Heart left ventricle (tissue), 13 donors: Measurements from ENCODE around the gene SOBP.

Source experiments
- POLR2A ChIP-seq, 2 donors: fragments of 450-650 bp; IDR thresholded peaks; one replicate each; pipeline ENCODE4 v1.6.1; 2017; ENCODE audit warnings: antibody characterized with exemption in 2 of 2, mild to moderate bottlenecking in 2 of 2, moderate library complexity in 2 of 2
- TF ChIP-seq, protein P1 (sequence below), 12 donors: fragments of 200-600 bp; sonication (generic) in 4 of 12; IDR thresholded peaks; one replicate each; pipeline versions ENCODE4 v1.5.0 to v1.8.0; 2018 to 2022; ENCODE audit warnings: antibody characterized with exemption in 12 of 12, mild to moderate bottlenecking in 5 of 12
- donor health status: ischemic (EF 13 %, LVEDD 7.1; RV severe dilation, severe dysfunction).
- donor health status: DM: no; HTN: yes; CAD: no.
- donor health status: DM: no; HTN: no; CAD: no.
- donor health status: ischemic (EF 25% LVEDD 6.9; RV normal size, moderate dysfunction).
- donor health status: ischemic (EF 25% LVEDD 5.7; RV mildly dilated, moderate dysfunction).
- donor health status: ischemic (EF 35%, LVEDD 5.7; RV mildly dilated, moderate dysfunction).
- donor health status: nonischemic (EF 11% LVEDD 7.7; RV severe dilation, severe dysfunction).
- donor health status: DM: yes; HTN: yes; CAD: no.
- donor health status: PGD.
- donor health status: ischemic (EF 29% LVEDD 5.4; RV normal size, mild dysfunction).
- donor health status: nonischemic (EF 23%, LVEDD 6.1; RV moderate dilation, normal function).

DNA sequence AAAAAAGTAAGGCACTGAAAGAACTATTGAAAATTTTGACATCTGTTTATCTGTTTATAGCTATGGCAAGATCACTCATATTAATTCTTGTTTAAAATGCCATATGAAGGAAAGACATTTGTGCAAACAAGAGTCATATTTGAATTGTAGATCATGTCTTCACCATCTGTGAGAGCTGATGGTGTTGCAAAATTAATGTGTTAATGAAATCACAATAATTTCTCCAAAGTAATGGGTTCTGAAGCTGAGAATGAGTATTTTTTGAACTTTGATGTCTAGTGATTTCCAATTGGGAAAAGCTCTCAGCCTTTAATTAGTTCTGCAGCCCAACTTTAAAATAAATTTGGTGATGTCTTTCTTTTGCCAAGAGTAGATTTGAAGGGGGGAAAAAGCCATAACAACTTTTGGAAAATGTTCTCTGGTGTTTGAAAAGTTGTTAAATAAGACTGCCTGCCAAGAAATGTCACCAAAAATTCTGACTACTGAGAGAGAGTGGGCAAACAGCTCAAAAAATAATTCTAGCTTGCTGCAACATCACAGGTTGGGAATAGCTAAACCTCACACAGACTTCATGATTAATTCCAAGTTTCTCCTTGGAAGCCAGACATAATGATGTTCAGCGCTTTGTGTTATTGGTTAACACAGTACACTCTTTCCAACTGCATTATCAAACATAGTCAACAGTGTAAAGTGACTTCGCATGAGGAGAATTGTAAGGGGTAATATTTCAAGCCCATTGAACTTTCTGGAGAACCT lies 142.6 kb downstream of the SOBP start:
- TF ChIP-seq, protein P1, sequence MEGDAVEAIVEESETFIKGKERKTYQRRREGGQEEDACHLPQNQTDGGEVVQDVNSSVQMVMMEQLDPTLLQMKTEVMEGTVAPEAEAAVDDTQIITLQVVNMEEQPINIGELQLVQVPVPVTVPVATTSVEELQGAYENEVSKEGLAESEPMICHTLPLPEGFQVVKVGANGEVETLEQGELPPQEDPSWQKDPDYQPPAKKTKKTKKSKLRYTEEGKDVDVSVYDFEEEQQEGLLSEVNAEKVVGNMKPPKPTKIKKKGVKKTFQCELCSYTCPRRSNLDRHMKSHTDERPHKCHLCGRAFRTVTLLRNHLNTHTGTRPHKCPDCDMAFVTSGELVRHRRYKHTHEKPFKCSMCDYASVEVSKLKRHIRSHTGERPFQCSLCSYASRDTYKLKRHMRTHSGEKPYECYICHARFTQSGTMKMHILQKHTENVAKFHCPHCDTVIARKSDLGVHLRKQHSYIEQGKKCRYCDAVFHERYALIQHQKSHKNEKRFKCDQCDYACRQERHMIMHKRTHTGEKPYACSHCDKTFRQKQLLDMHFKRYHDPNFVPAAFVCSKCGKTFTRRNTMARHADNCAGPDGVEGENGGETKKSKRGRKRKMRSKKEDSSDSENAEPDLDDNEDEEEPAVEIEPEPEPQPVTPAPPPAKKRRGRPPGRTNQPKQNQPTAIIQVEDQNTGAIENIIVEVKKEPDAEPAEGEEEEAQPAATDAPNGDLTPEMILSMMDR (IDR thresholded peaks at IDR 0.05) = no peak
- TF ChIP-seq POLR2A (IDR thresholded peaks at IDR 0.05) = no peak
